Endothelial cell of umbilical vein (primary cell): ENCODE data around the gene CRYBG3. TPM values are rescaled to one million over a fixed set of nuclear protein-coding genes. Genes with fewer than 3 reads are reported as not detected.

Source experiments
- BruUV-seq: library from RNA; stranded (reverse); fragments of 400-500 nt; replicated peaks from 2 replicates; lab custom pipeline; 2021; lab: Mats Ljungman, UMichigan
- CTCF ChIA-PET: fragments of 300-600, 350-600 bp; sonication (Branson Sonifier 250); formaldehyde crosslinking; loops from one replicate; lab custom pipeline; 2021; ENCODE audit warnings: antibody characterized with exemption, inconsistent platforms; lab: Charles Lee
- POLR2A ChIA-PET: fragments of 300-600, 350-600 bp; sonication (Branson Sonifier 250); formaldehyde crosslinking; loops from one replicate; lab custom pipeline; 2021; ENCODE audit warnings: antibody characterized with exemption, inconsistent platforms; lab: Charles Lee
- DNase-seq: peaks from one replicate; pipeline ENCODE4 v3.0.0-alpha.2; 2011; ENCODE audit warnings: low read depth, low spot score
- FAIRE-seq: peaks from 2 replicates; lab custom pipeline; 2011; peaks lifted over from hg19 to GRCh38; lab: Jason Lieb, UNC
- H2AFZ ChIP-seq: 2 replicates; pipeline ENCODE4 v1.6.0; 2012; ENCODE audit warnings: low read depth, low read length, control low read depth, inconsistent platforms
- H3K27ac ChIP-seq: 2 replicates; pipeline ENCODE4 v1.5.1; 2011; ENCODE audit warnings: low read depth, mild to moderate bottlenecking, control low read depth, low read length, moderate library complexity; ENCODE audit not compliant: insufficient read depth
- H3K27me3 ChIP-seq, 2 experiments: 2 replicates each; pipeline versions ENCODE4 v1.6.0 to v1.6.1; 2011; ENCODE audit warnings: low read length in 2 of 2, mixed read lengths in 1 of 2; ENCODE audit not compliant: control insufficient read depth in 2 of 2, insufficient read depth in 2 of 2
- H3K36me3 ChIP-seq, 2 experiments: 2 replicates in 1 of 2; 3 replicates in 1 of 2; pipeline ENCODE4 v1.5.1; 2011; ENCODE audit warnings: low read length in 2 of 2, mild to moderate bottlenecking in 1 of 2, moderate library complexity in 1 of 2; ENCODE audit not compliant: control insufficient read depth in 2 of 2, insufficient read depth in 2 of 2; ENCODE audit errors: extremely low read depth in 1 of 2
- H3K4me1 ChIP-seq: 3 replicates; pipeline ENCODE4 v1.5.1; 2011; ENCODE audit warnings: mild to moderate bottlenecking, low read length; ENCODE audit not compliant: control insufficient read depth, insufficient read depth; ENCODE audit errors: extremely low read depth
- H3K4me2 ChIP-seq: 2 replicates; pipeline ENCODE4 v1.6.1; 2011; ENCODE audit warnings: low read length, control low read depth, mixed read lengths; ENCODE audit not compliant: insufficient read depth
- H3K4me3 ChIP-seq, 3 experiments: fragments of 200-600 bp in 1 of 3; sonication (generic), shearing (Covaris generic) in 1 of 3; replicated peaks in 1 of 3; 2 replicates each; pipeline ENCODE4 v1.5.1; 2011 to 2016; ENCODE audit warnings: control low read depth in 3 of 3, low read length in 3 of 3, mild to moderate bottlenecking in 2 of 3, inconsistent platforms in 1 of 3, low read depth in 1 of 3, moderate library complexity in 1 of 3; ENCODE audit not compliant: insufficient read depth in 1 of 3
- H3K79me2 ChIP-seq: 2 replicates; pipeline ENCODE4 v1.6.0; 2012; ENCODE audit warnings: low read length, inconsistent platforms; ENCODE audit not compliant: control insufficient read depth, insufficient read depth
- H3K9ac ChIP-seq: replicated peaks from 2 replicates; pipeline ENCODE3; 2011; ENCODE audit warnings: low read length, control low read depth; ENCODE audit not compliant: insufficient read depth; ENCODE audit errors: extremely low read depth
- H3K9me1 ChIP-seq: replicated peaks from 3 replicates; pipeline ENCODE4 v1.6.0; 2011; ENCODE audit warnings: mild to moderate bottlenecking, low read length; ENCODE audit not compliant: control insufficient read depth, insufficient read depth; ENCODE audit errors: extremely low read depth
- H3K9me3 ChIP-seq: replicated peaks from 2 replicates; pipeline ENCODE4 v1.5.1; 2012; ENCODE audit warnings: low read length, inconsistent platforms; ENCODE audit not compliant: control insufficient read depth, insufficient read depth
- H4K20me1 ChIP-seq: replicated peaks from 2 replicates; pipeline ENCODE3; 2011; ENCODE audit warnings: mild to moderate bottlenecking, low read length; ENCODE audit not compliant: control insufficient read depth, insufficient read depth; ENCODE audit errors: extremely low read depth
- EZH2 ChIP-seq: IDR thresholded peaks from 2 replicates; pipeline ENCODE4 v1.6.1; 2012; ENCODE audit warnings: borderline replicate concordance, low read depth, mild to moderate bottlenecking, moderate library complexity, low read length, inconsistent platforms; ENCODE audit not compliant: severe bottlenecking
- FOS ChIP-seq: IDR thresholded peaks from 2 replicates; pipeline ENCODE4 v1.6.1; 2011; ENCODE audit warnings: mild to moderate bottlenecking, low read length, moderate library complexity, borderline replicate concordance; ENCODE audit not compliant: insufficient read depth
- GATA2 ChIP-seq: IDR thresholded peaks from 2 replicates; pipeline ENCODE4 v1.7.0; 2011; ENCODE audit warnings: low read depth, mild to moderate bottlenecking, moderate library complexity, mixed read lengths, low read length; ENCODE audit not compliant: insufficient read length, insufficient read depth
- JUN ChIP-seq: IDR thresholded peaks from 2 replicates; pipeline ENCODE4 v1.6.1; 2011; ENCODE audit warnings: borderline replicate concordance, low read depth; ENCODE audit not compliant: insufficient read length, insufficient read depth
- MAX ChIP-seq: IDR thresholded peaks from 2 replicates; pipeline ENCODE4 v1.6.1; 2011; ENCODE audit not compliant: insufficient read depth, insufficient read length
- MYC ChIP-seq: IDR thresholded peaks from one replicate; pipeline ENCODE4 v1.6.1; 2011; ENCODE audit warnings: mild to moderate bottlenecking, low read depth, low read length
- POLR2A ChIP-seq: IDR thresholded peaks from 2 replicates; pipeline ENCODE4 v1.6.1; 2012; ENCODE audit warnings: low read depth, mild to moderate bottlenecking, control low read depth, low read length
- POLR2AphosphoS5 ChIP-seq: IDR thresholded peaks from 2 replicates; pipeline ENCODE4 v1.6.1; 2012; ENCODE audit warnings: low read depth, mild to moderate bottlenecking, control low read depth, low read length, moderate library complexity; ENCODE audit not compliant: insufficient read depth
- dilution Hi-C: fragments of 300-500 bp; cut with MboI; formaldehyde crosslinking; loops from one replicate; pipeline ENCODE4 v1.15.0; 2019; ENCODE audit warnings: low sequenced_read_pairs; ENCODE audit not compliant: extremely low pct_ligation_motif_present
- intact Hi-C: fragments of 100-400 bp; cut with micrococcal nuclease; formaldehyde crosslinking; loops from one replicate; pipeline ENCODE4 v1.10.0; 2022
- polyA plus RNA-seq, 4 experiments: library from polyadenylated mRNA; depleted of rRNA in 3 of 4; stranded (reverse) in 3 of 4; unstranded in 1 of 4; fragments of >200 nt; gene quantifications; 2 replicates each; pipeline versions ENCODE4 v1.2.1 to v1.2.3, GENCODE V29; 2011 to 2012; ENCODE audit warnings: missing spikeins in 1 of 4
- total RNA-seq: library from RNA; stranded (reverse); gene quantifications from 2 replicates; pipeline ENCODE4 v1.2.3, GENCODE V29; 2021
- TF ChIP-seq, protein P1 (sequence below), 2 donors: IDR thresholded peaks; 1 replicate in 1 of 2; 2 replicates in 1 of 2; pipeline ENCODE4 v1.5.1; 2011; ENCODE audit warnings: low read length in 2 of 2, mild to moderate bottlenecking in 2 of 2, moderate library complexity in 2 of 2, control low read depth in 1 of 2, inconsistent platforms in 1 of 2, low read depth in 1 of 2; ENCODE audit not compliant: insufficient read depth in 1 of 2; ENCODE audit errors: extremely low read depth in 1 of 2

The CRYBG3 gene
- total and polyA plus RNA-seq, 2 donors (not counting 3 experiments of a cell fraction or from before 2014, with no cell fraction given), result 2.8 to 15.0 TPM

GRCh38 chr3:97862582-97862981, 40.8 kb downstream of the CRYBG3 start:
- intact Hi-C loops, result no loop called here
- BruUV-seq, result no TSS peak
- dilution Hi-C loops, result no loop called here

DNA sequence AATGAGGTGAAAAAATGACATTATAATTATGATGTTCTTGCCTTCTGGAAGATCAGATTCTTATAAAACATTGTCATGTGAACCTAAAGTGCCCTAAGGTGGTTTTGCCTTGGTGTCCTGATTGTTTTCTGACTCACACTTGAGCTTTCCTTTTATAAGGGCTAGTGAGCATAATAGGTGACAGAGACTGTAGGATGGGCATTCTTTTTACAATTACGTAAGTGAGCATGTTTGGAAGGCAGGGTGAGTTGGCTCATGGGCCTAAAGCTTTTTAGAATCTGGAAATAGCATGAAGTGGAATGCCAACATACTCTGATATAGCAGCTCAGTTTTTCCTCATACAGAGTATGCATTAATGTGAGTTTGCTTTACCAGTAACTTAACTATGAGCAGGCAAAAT, 41.2 kb downstream of the CRYBG3 start:
- CTCF ChIA-PET, result no interaction called here
- no peak overlapping the region for H3K4me2 ChIP-seq
- H3K9me1 ChIP-seq, result no peaks in the 10 kb centered on the region
- no peaks in the 10 kb centered on the region for H3K36me3 ChIP-seq
- no TSS peak for BruUV-seq
- peaks cover 3% of the 10 kb centered on the region for H4K20me1 ChIP-seq
- H3K4me3 ChIP-seq, result no peak overlapping the region
- H3K4me1 ChIP-seq, result no peaks in the 10 kb centered on the region
- dilution Hi-C loops, result no loop called here
- H2AFZ ChIP-seq, result no peak overlapping the region
- no peak overlapping the region for H3K9ac ChIP-seq
- FAIRE-seq (no peak), DNase-seq (no peak)
- no peaks in the 10 kb centered on the region for H3K27me3 ChIP-seq
- no peaks in the 10 kb centered on the region for H3K79me2 ChIP-seq
- intact Hi-C loops, result no loop called here
- POLR2A ChIA-PET, result no interaction called here
- no peak overlapping the region for H3K27ac ChIP-seq
- no peak for TF ChIP-seq FOS
- TF ChIP-seq MYC, result no peak
- no peak for TF ChIP-seq MAX
- no peak for TF ChIP-seq JUN
- no peak for TF ChIP-seq POLR2A
- TF ChIP-seq, protein P1, sequence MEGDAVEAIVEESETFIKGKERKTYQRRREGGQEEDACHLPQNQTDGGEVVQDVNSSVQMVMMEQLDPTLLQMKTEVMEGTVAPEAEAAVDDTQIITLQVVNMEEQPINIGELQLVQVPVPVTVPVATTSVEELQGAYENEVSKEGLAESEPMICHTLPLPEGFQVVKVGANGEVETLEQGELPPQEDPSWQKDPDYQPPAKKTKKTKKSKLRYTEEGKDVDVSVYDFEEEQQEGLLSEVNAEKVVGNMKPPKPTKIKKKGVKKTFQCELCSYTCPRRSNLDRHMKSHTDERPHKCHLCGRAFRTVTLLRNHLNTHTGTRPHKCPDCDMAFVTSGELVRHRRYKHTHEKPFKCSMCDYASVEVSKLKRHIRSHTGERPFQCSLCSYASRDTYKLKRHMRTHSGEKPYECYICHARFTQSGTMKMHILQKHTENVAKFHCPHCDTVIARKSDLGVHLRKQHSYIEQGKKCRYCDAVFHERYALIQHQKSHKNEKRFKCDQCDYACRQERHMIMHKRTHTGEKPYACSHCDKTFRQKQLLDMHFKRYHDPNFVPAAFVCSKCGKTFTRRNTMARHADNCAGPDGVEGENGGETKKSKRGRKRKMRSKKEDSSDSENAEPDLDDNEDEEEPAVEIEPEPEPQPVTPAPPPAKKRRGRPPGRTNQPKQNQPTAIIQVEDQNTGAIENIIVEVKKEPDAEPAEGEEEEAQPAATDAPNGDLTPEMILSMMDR (IDR thresholded peaks at IDR 0.05; ENCODE audit: extremely low read depth in 1 of 2, insufficient read depth in 1 of 2, low read depth in 1 of 2, low read length in 2 of 2), result no peak
- TF ChIP-seq GATA2, result no peak
- TF ChIP-seq POLR2AphosphoS5, result no peak
- no peak for TF ChIP-seq EZH2
- no peaks in the 10 kb centered on the region for H3K9me3 ChIP-seq

More at GRCh38 chr3:97862582-97862981, 40.8 kb downstream of the CRYBG3 start:
- no peak for DNase-seq
- peaks cover 5% of the 10 kb centered on the region for H4K20me1 ChIP-seq
- H3K9ac ChIP-seq, result no peak overlapping the region
- no peaks in the 10 kb centered on the region for H3K79me2 ChIP-seq
- no peak overlapping the region for H3K27ac ChIP-seq
- H2AFZ ChIP-seq, result no peak overlapping the region
- TF ChIP-seq MAX, result no peak
- TF ChIP-seq EZH2, result no peak
- TF ChIP-seq MYC, result no peak
- H3K9me3 ChIP-seq, result no peaks in the 10 kb centered on the region
- H3K4me2 ChIP-seq, result no peak overlapping the region
- no peaks in the 10 kb centered on the region for H3K27me3 ChIP-seq
- no peak overlapping the region for H3K4me3 ChIP-seq
- no peaks in the 10 kb centered on the region for H3K36me3 ChIP-seq
- ChIA-PET POLR2A (no interaction called here), CTCF (no interaction called here)
- FAIRE-seq, result no peak
- H3K4me1 ChIP-seq, result no peaks in the 10 kb centered on the region
- no peaks in the 10 kb centered on the region for H3K9me1 ChIP-seq
